SH-SY5Y (cell line): Measurements from ENCODE around the gene CFAP99.

ENCODE experiments used
- GATA2 ChIP-seq: IDR thresholded peaks from 2 replicates; pipeline ENCODE4 v1.6.1; 2011; ENCODE audit warnings: mild to moderate bottlenecking, low read depth, low read length
- GATA3 ChIP-seq: IDR thresholded peaks from 2 replicates; pipeline ENCODE4 v1.6.1; 2011; ENCODE audit warnings: low read depth, mild to moderate bottlenecking, low read length, moderate library complexity

CFAP99 gene

GRCh38 chr4:2442175-2442993, 23.6 kb downstream of the CFAP99 start:
- TF ChIP-seq GATA2 (no peak), GATA3 (no peak)

- no peak for TF ChIP-seq GATA2
- no peak for TF ChIP-seq GATA3
These were observed 24.4 kb downstream of the CFAP99 start for GRCh38 chr4:2443061-2443730.

GRCh38 chr4:2443956-2444740, 25.4 kb downstream of the CFAP99 start:
- TF ChIP-seq GATA2 = no peak
- TF ChIP-seq GATA3 = no peak

- TF ChIP-seq GATA2 (no peak), GATA3 (no peak)
These were observed 26.4 kb downstream of the CFAP99 start for GRCh38 chr4:2445130-2445529.

- TF ChIP-seq GATA3 = no peak
- TF ChIP-seq GATA2 = no peak
These were observed 26.8 kb downstream of the CFAP99 start for GRCh38 chr4:2445571-2445970.

- TF ChIP-seq GATA2 (no peak), GATA3 (no peak)
These were observed 28.2 kb downstream of the CFAP99 start for GRCh38 chr4:2446656-2447564.

GRCh38 chr4:2448589-2448988, 29.8 kb downstream of the CFAP99 start:
- TF ChIP-seq GATA3 (no peak), GATA2 (no peak)

- TF ChIP-seq GATA2 = no peak
- no peak for TF ChIP-seq GATA3
These were observed 30.3 kb downstream of the CFAP99 start for GRCh38 chr4:2449051-2449450.

GRCh38 chr4:2449511-2450392, 31.0 kb downstream of the CFAP99 start:
- no peak for TF ChIP-seq GATA2
- no peak for TF ChIP-seq GATA3

- TF ChIP-seq GATA2 (no peak), GATA3 (no peak)
These were observed 31.8 kb downstream of the CFAP99 start for GRCh38 chr4:2450394-2451035.

GRCh38 chr4:2451036-2451520, 32.3 kb downstream of the CFAP99 start:
- no peak for TF ChIP-seq GATA3

GRCh38 chr4:2451821-2452785, 33.3 kb downstream of the CFAP99 start:
- no peak for TF ChIP-seq GATA3
- no peak for TF ChIP-seq GATA2
